ENCODE measurements around the gene RCBTB1.
"Not testable (repeated sequence)": the region's sequence is repeated elsewhere in the genome, so short reads cannot be mapped to it uniquely, and the experiment has no call there.

Gene RCBTB1

DNA sequence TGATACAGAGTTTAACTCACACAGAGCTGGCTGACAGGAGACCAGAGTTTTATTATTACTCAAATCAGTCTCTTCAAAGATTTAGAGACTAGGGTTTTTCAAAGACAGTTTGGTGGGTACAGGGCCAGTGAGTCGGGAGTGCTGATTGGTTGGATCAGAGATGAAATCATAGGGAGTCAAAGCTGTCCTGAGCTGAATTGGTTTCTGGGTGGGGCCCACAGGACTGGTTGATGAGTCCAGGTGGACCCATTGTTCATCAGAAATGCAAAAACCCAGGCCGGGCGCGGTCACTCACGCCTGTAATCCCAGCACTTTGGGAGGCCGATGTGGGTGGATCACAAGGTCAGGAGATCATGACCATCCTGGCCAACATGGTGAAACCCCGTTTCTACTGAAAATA lies 17.3 kb upstream of the RCBTB1 start:
- DNase-seq, result not testable (repeated sequence)

DNA sequence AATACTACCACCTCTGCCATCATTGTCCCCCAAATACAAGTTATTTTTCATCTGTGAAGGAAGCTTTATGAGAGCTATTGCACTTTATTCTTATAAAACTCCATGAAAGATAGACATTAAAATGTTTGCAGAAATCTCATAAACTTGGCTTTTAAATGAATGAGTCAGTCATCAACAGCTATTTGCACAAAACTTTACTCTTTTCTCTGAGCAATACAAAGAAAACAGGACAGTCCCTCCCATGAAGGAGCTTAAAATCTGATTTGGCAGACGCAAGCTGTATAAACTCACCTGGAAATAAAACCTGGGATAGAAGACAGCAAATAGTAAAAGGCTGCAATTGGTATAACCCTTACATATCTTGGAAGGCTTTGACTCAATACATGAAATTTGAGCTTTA lies 16.6 kb upstream of the RCBTB1 start:
- no peak for DNase-seq

DNA sequence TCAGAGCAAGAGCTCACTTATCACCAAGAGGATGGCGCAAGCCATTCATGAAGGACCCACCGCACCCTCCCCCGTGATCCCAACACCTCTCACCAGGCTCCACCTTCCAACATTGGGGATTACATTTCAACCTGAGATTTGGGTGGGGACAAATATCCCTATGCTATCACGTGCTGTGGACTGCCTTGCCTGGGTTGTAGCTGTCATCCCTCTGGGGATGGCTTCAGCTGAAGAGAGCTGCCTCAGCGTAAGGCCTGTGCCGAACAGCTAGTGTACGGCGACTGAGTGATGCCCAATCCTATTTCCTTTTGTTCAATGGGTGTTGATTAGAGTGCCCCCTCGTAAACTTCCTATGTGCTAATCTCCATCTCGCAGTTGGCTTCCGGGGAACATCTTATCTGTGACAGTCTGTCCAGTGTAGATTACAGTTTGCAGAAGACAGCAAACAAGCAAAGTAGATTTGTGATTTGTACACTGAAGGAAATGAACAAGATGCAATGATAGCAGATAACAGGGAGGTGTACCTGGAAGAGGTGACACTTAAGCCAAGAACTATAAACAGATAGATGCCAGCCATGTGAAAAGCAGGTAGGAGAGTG lies 11.8 kb upstream of the RCBTB1 start:
- DNase-seq, result no peak

DNA sequence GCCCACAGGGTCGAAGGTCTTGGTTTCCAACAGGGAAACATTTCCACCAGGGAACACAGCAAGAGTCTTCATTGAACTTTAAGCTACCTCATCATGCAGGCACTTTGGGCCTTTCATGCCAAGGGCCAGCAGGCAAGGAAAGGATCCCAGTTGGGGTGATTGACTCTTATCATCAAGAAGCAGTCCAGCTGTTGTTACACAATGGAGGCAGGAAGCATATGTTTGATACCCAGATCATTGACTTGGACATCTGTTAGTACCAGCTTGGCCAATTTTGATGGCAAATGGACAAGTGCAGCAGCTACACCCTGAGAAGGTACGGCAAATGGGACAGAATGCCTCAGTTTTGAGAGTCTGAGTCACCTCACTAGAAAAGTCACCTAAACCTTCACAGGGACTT lies 10.9 kb upstream of the RCBTB1 start:
- DNase-seq, result no peak

- DNase-seq, result no peak
These were observed 9.2 kb upstream of the RCBTB1 start for GRCh38 chr13:49594576-49594975.

DNA sequence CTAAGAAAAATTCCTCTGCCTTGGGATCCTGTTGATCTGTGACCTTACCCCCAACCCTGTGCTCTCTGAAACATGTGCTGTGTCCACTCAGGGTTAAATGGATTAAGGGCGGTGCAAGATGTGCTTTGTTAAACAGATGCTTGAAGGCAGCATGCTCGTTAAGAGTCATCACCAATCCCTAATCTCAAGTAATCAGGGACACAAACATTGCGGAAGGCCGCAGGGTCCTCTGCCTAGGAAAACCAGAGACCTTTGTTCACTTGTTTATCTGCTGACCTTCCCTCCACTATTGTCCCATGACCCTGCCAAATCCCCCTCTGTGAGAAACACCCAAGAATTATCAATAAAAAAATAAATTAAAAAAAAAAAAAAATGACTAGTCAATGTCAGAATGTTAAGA lies 8.5 kb upstream of the RCBTB1 start:
- DNase-seq, result not testable (repeated sequence)

GRCh38 chr13:49590714-49591113 lies 5.4 kb upstream of the RCBTB1 start:
- not testable (repeated sequence) for DNase-seq

- DNase-seq, result no peak
These were observed 2.0 kb upstream of the RCBTB1 start for GRCh38 chr13:49587311-49587847.

GRCh38 chr13:49586717-49587116 lies 1.4 kb upstream of the RCBTB1 start:
- DNase-seq, result no peak

- no peak for DNase-seq
These were observed 581 bp downstream of the RCBTB1 start for GRCh38 chr13:49584771-49585182.

DNA sequence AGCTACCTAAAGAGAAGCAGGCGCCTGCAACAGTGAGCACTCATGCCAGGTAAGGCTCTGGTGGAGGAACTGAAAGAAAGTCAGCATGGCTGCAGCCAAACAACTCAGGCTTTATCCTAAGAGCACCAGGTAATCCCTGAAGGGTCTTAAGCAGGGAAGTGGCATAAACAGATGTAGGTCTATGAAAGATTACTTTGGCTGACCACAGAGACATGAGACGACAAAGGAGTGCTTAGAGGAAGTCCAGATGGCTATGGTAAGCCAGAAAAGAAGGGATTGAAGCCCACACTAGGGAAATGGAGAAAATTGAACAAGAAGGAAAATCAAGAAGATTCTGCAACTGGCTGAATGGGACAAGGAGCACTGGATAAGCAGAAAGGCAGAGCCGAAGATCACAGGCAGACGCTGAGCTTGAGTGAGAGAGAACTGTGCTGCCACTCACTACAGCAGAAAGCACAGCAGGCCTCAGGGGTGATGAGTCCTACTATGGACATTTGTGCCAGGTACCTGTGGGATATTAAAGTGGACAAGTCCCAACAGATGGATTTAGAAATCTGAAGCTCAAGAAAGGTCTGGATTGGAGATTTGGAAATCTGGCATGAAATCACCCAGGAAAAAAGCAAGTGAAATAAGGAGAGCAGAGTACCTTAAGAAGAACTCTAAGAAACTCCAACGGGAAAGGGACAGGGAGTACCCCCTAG lies 4.2 kb downstream of the RCBTB1 start:
- no peak for DNase-seq

- no peak for DNase-seq
These were observed 5.9 kb downstream of the RCBTB1 start for GRCh38 chr13:49579501-49579900.

DNA sequence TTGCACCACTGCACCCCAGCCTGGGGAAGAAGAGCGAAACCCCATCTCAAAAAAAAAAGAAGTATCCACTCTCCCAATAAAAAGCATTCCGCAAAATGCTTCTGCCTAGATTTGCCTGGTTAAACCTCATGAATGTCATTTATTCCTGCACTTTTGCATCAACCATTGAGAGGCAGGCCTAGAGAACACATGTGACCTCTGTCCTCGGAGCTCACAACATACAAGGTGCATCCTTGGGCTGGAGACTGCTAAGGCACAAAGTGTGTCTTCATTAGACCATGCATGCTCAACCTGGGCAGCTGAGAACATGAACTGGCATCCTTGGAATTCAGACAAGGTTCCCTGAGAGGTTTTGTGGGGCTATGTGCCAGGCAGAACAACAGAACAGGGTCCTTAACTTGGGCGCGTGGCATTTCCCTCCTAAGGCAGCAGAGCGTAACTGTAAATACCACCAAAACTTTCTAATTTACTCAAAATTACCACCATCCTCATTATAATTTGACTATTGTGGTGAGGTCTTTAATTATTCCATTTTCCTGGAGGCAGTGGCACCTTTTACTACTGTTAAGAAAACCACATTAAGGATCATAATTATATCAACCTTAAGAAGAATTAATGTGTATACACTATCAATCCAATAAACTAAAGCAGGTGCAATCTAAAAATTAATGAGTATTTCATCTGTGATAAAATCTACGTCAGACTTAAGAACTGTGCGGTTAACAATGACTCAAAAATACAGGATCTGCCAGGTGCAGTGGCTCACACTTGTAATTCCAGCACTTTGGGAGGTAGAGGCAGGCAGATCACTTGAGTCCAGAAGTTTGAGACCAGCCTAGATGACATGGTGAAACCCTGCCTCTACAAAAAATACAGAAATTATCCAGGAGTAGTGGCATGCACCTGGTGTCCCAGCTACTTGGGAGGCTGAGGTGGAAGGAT lies 13.8 kb downstream of the RCBTB1 start:
- DNase-seq, result no peak

GRCh38 chr13:49569993-49570689 lies 15.2 kb downstream of the RCBTB1 start:
- no peak for DNase-seq

DNA sequence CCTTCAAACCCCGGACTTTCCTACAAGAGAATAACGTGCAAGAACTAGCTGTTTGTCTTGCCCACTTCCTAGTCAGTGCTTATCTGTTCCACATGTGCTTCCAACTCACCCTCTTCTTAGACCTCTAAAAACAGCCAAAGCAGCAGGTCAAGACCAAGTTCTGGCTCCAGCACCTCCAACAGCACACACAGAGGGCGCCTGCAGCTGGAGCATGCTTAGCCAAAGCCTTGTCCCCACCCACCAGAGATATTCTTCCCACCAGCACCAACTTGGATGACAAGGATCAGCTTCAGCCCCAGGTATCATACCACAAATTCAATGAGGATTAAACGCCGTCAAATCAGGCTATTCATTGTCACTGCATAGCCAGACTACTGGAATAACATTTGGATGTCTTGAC lies 17.9 kb downstream of the RCBTB1 start:
- DNase-seq, result no peak

GRCh38 chr13:49566461-49566860 lies 18.9 kb downstream of the RCBTB1 start:
- no peak for DNase-seq

GRCh38 chr13:49565461-49565860 lies 19.9 kb downstream of the RCBTB1 start:
- DNase-seq, result not testable (repeated sequence)

- no peak for DNase-seq
These were observed 21.8 kb downstream of the RCBTB1 start for GRCh38 chr13:49563516-49563915.

GRCh38 chr13:49561062-49561410 lies 24.3 kb downstream of the RCBTB1 start:
- DNase-seq, result no peak

DNA sequence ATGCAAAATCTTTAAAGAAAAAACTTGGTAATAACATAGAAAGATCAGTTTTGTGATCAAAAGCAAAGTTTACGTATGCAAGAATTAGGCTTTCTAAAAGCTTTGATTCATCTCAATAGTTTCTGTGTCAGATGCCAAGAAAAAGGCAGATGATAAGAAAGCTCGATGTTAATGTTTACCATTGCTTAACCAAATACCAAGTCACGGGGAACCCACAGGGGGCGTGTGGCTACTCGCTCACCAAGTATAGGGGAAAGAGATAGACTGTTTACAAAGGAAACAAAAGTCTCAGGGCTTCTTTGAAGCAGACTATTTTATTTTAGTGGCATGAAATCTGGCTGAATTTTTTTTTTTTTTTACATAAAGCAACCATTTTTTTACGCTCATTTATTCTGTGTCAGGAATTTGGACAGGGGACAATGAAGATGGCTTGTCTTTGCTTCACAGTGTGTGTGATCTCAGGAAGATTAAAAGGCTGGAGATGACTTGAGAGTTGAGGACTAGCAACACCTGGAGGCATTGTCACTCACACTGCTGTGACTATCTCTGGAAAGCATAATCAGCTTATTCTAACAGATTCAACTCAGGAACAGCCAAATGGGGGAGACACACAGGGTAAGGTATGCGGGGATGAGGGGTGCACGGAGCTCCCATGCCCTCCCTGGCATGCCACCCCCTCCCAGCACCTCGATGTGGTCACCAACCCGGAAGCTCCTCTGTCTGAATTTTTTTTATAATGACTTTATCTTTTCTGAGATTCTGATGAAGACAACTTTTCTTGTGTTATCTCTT lies 24.9 kb downstream of the RCBTB1 start:
- DNase-seq, result no peak

- no peak for DNase-seq
These were observed 26.4 kb downstream of the RCBTB1 start for GRCh38 chr13:49559006-49559405.

GRCh38 chr13:49554387-49554786 lies 31.0 kb downstream of the RCBTB1 start:
- no peak for DNase-seq
